ENCODE results near the gene SCAANT1. TPM values are rescaled to one million over a fixed set of nuclear protein-coding genes. Genes with fewer than 3 reads are reported as not detected.

The SCAANT1 gene
- total and polyA plus RNA-seq, 2 donors (not counting 1 experiment from before 2014, with no cell fraction given), result 1.7 TPM; not detected in 1

DNA sequence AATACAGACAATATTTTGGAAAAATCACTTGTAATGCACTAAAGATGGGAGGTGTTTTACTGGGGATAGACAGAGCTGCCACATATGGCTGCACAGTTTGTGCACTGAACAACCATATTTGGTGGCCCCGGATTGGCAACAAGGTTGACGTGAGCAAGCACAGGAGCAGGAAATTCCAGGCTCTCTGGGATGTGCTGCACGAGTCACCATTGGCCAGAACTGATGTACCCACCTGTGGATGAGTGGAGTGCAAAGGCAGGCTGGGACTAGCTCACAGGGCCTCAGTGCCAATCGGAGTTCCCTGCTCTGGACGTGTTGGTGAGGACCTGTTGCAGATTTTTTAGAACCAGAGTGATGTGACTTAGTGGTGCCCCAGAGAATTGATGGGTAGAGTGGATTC is 42.0 kb upstream of the SCAANT1 start:
- H3K27ac ChIP-seq (ENCODE audit: insufficient read depth, low read length), result no peak overlapping the region
- no peaks in the 10 kb centered on the region for H4K20me1 ChIP-seq (ENCODE audit: control insufficient read depth, extremely low read depth, insufficient read depth, low read length)
- no peak overlapping the region for H2AFZ ChIP-seq (ENCODE audit: low read length)
- H3K9ac ChIP-seq (ENCODE audit: insufficient read depth, low read length), result no peak overlapping the region
- H3K4me3 ChIP-seq (replicated peaks in 1 of 4; ENCODE audit: control extremely low read depth in 1 of 4, insufficient read depth in 1 of 4, low read depth in 3 of 4, low read length in 4 of 4), result no peak overlapping the region
- peak in 1 of 2 donors; percentile 28 for DNase-seq (ENCODE audit: low read depth in 2 of 2)
- no peaks in the 10 kb centered on the region for H3K27me3 ChIP-seq (ENCODE audit: control insufficient read depth, insufficient read depth, low read length)
- no peak for TF ChIP-seq EZH2 (IDR thresholded peaks at IDR 0.05; ENCODE audit: low read length, missing control alignments)
- TF ChIP-seq, protein P1, sequence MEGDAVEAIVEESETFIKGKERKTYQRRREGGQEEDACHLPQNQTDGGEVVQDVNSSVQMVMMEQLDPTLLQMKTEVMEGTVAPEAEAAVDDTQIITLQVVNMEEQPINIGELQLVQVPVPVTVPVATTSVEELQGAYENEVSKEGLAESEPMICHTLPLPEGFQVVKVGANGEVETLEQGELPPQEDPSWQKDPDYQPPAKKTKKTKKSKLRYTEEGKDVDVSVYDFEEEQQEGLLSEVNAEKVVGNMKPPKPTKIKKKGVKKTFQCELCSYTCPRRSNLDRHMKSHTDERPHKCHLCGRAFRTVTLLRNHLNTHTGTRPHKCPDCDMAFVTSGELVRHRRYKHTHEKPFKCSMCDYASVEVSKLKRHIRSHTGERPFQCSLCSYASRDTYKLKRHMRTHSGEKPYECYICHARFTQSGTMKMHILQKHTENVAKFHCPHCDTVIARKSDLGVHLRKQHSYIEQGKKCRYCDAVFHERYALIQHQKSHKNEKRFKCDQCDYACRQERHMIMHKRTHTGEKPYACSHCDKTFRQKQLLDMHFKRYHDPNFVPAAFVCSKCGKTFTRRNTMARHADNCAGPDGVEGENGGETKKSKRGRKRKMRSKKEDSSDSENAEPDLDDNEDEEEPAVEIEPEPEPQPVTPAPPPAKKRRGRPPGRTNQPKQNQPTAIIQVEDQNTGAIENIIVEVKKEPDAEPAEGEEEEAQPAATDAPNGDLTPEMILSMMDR (conservative IDR thresholded peaks at IDR 0.05 in 1 of 2, IDR thresholded peaks at IDR 0.05 in 1 of 2; ENCODE audit: low read depth in 1 of 2, low read length in 2 of 2), result no peak
- peaks cover 6% of the 10 kb centered on the region for H3K4me1 ChIP-seq (ENCODE audit: control insufficient read depth, extremely low read depth, insufficient read depth, low read length)
- H3K9me3 ChIP-seq (ENCODE audit: control insufficient read depth, insufficient read depth, low read depth, low read length), result no peaks in the 10 kb centered on the region
- peaks cover 9% of the 10 kb centered on the region for H3K79me2 ChIP-seq (ENCODE audit: control insufficient read depth, insufficient read depth, low read length)
- H3K36me3 ChIP-seq (ENCODE audit: control insufficient read depth, insufficient read depth, low read length), result no peaks in the 10 kb centered on the region
- no peak overlapping the region for H3K4me2 ChIP-seq (ENCODE audit: extremely low read depth, insufficient read depth, low read length)

GRCh38 chr3:63952248-63952594 is 40.0 kb upstream of the SCAANT1 start:
- DNase-seq (ENCODE audit: low read depth in 2 of 2), result no peak
- H3K36me3 ChIP-seq (ENCODE audit: control insufficient read depth, insufficient read depth, low read length), result no peaks in the 10 kb centered on the region
- H3K9me3 ChIP-seq (ENCODE audit: control insufficient read depth, insufficient read depth, low read depth, low read length), result no peaks in the 10 kb centered on the region
- no peaks in the 10 kb centered on the region for H4K20me1 ChIP-seq (ENCODE audit: control insufficient read depth, extremely low read depth, insufficient read depth, low read length)
- H3K27ac ChIP-seq (ENCODE audit: insufficient read depth, low read length), result no peak overlapping the region
- H3K79me2 ChIP-seq (ENCODE audit: control insufficient read depth, insufficient read depth, low read length), result peaks cover 10% of the 10 kb centered on the region
- H3K9ac ChIP-seq (ENCODE audit: insufficient read depth, low read length), result no peak overlapping the region
- H3K27me3 ChIP-seq (ENCODE audit: control insufficient read depth, insufficient read depth, low read length), result no peaks in the 10 kb centered on the region
- no peak overlapping the region for H3K4me3 ChIP-seq (replicated peaks in 1 of 4; ENCODE audit: control extremely low read depth in 1 of 4, insufficient read depth in 1 of 4, low read depth in 3 of 4, low read length in 4 of 4)
- TF ChIP-seq, protein P1 (conservative IDR thresholded peaks at IDR 0.05 in 1 of 2, IDR thresholded peaks at IDR 0.05 in 1 of 2; ENCODE audit: low read depth in 1 of 2, low read length in 2 of 2), result no peak
- no peak for TF ChIP-seq EZH2 (IDR thresholded peaks at IDR 0.05; ENCODE audit: low read length, missing control alignments)
- no peak overlapping the region for H3K4me2 ChIP-seq (ENCODE audit: extremely low read depth, insufficient read depth, low read length)
- no peak overlapping the region for H2AFZ ChIP-seq (ENCODE audit: low read length)
- H3K4me1 ChIP-seq (ENCODE audit: control insufficient read depth, extremely low read depth, insufficient read depth, low read length), result peaks cover 8% of the 10 kb centered on the region

GRCh38 chr3:63951492-63952247 is 39.5 kb upstream of the SCAANT1 start:
- H4K20me1 ChIP-seq (ENCODE audit: control insufficient read depth, extremely low read depth, insufficient read depth, low read length), result no peaks in the 10 kb centered on the region
- H2AFZ ChIP-seq (ENCODE audit: low read length), result no peak overlapping the region
- DNase-seq (ENCODE audit: low read depth in 2 of 2), result no peak
- H3K27me3 ChIP-seq (ENCODE audit: control insufficient read depth, insufficient read depth, low read length), result no peaks in the 10 kb centered on the region
- no peaks in the 10 kb centered on the region for H3K36me3 ChIP-seq (ENCODE audit: control insufficient read depth, insufficient read depth, low read length)
- no peak overlapping the region for H3K4me3 ChIP-seq (replicated peaks in 1 of 4; ENCODE audit: control extremely low read depth in 1 of 4, insufficient read depth in 1 of 4, low read depth in 3 of 4, low read length in 4 of 4)
- peaks cover 8% of the 10 kb centered on the region for H3K4me1 ChIP-seq (ENCODE audit: control insufficient read depth, extremely low read depth, insufficient read depth, low read length)
- peaks cover 8% of the 10 kb centered on the region for H3K79me2 ChIP-seq (ENCODE audit: control insufficient read depth, insufficient read depth, low read length)
- H3K27ac ChIP-seq (ENCODE audit: insufficient read depth, low read length), result no peak overlapping the region
- H3K9me3 ChIP-seq (ENCODE audit: control insufficient read depth, insufficient read depth, low read depth, low read length), result no peaks in the 10 kb centered on the region
- TF ChIP-seq, protein P1 (conservative IDR thresholded peaks at IDR 0.05 in 1 of 2, IDR thresholded peaks at IDR 0.05 in 1 of 2; ENCODE audit: low read depth in 1 of 2, low read length in 2 of 2), result no peak
- TF ChIP-seq EZH2 (IDR thresholded peaks at IDR 0.05; ENCODE audit: low read length, missing control alignments), result no peak
- no peak overlapping the region for H3K9ac ChIP-seq (ENCODE audit: insufficient read depth, low read length)
- H3K4me2 ChIP-seq (ENCODE audit: extremely low read depth, insufficient read depth, low read length), result peak overlapping the region; percentile 32

Data from fibroblast of lung (primary cell).